Lower leg skin (tissue), 4 donors: ENCODE data around the gene BMP6. TPM values are rescaled to one million over a fixed set of nuclear protein-coding genes. Genes with fewer than 3 reads are reported as not detected.

Source experiments
- DNase-seq, 2 donors: peaks; one replicate each; pipeline ENCODE4 v3.0.0-alpha.2; 2019; ENCODE audit warnings: low spot score in 2 of 2
- H3K4me3 ChIP-seq: fragments of 200-600 bp; sonication (generic); 2 replicates; pipeline ENCODE4 v1.5.1; 2017; ENCODE audit warnings: mild to moderate bottlenecking, low read depth; ENCODE audit not compliant: poor library complexity, severe bottlenecking
- POLR2A ChIP-seq, 2 donors: fragments of 450-650 bp; IDR thresholded peaks; one replicate each; pipeline ENCODE4 v1.6.1; 2016 to 2017; ENCODE audit warnings: antibody characterized with exemption in 2 of 2, mild to moderate bottlenecking in 1 of 2, moderate library complexity in 1 of 2
- WGBS, 2 donors: methylation state at CpG; one replicate each; pipeline ENCODE4 v1.1.5; 2018; 5-methylcytosine and 5-hydroxymethylcytosine counted together
- intact Hi-C: fragments of 100-400 bp; cut with DNase I; formaldehyde crosslinking; loops from one replicate; pipeline ENCODE4 v1.15.0; 2023; ENCODE audit warnings: low total_unique reads
- total RNA-seq, 4 donors: library from RNA; depleted of rRNA; stranded (reverse); fragments of >200 nt; gene quantifications; one replicate each; pipeline ENCODE4 v1.1.0, GENCODE V29; 2016
- TF ChIP-seq, protein P1 (sequence below), 3 donors: fragments of 450-650 bp; IDR thresholded peaks; one replicate each; pipeline ENCODE4 v1.5.1; 2016; ENCODE audit warnings: antibody characterized with exemption in 3 of 3, mild to moderate bottlenecking in 3 of 3, moderate library complexity in 2 of 3

Gene BMP6
- total RNA-seq, 4 donors from 2014 or later, result 1.7 to 11.2 (median 6.2) TPM

DNA sequence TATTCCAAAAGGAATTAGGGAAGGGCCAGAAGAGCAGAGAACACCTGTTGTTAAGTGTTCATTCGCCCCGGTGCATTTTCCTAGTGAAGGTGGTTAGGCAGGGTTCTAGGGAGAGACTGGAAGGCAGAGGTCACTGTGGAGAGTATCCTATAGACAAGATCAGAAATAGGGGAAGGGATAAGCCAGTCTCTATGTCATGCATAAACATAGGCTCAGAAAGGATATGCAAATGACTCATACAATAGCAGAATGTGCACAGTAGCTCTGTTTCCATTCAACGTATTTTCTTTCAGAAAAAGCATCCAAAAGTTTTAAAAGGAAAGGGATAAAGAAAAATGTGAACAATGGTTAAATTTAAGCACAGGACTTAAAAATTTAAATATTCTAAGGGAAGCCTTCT is 47.4 kb downstream of the BMP6 start:
- WGBS, 2 donors, result 87 to 90% methylated on average over 3 of the region's 3 CpGs
- TF ChIP-seq, protein P1, sequence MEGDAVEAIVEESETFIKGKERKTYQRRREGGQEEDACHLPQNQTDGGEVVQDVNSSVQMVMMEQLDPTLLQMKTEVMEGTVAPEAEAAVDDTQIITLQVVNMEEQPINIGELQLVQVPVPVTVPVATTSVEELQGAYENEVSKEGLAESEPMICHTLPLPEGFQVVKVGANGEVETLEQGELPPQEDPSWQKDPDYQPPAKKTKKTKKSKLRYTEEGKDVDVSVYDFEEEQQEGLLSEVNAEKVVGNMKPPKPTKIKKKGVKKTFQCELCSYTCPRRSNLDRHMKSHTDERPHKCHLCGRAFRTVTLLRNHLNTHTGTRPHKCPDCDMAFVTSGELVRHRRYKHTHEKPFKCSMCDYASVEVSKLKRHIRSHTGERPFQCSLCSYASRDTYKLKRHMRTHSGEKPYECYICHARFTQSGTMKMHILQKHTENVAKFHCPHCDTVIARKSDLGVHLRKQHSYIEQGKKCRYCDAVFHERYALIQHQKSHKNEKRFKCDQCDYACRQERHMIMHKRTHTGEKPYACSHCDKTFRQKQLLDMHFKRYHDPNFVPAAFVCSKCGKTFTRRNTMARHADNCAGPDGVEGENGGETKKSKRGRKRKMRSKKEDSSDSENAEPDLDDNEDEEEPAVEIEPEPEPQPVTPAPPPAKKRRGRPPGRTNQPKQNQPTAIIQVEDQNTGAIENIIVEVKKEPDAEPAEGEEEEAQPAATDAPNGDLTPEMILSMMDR (IDR thresholded peaks at IDR 0.05), result no peak
- no peak for TF ChIP-seq POLR2A (IDR thresholded peaks at IDR 0.05)
- DNase-seq, result no peak
- H3K4me3 ChIP-seq, result no peak overlapping the region
- intact Hi-C loops, result no loop called here

DNA sequence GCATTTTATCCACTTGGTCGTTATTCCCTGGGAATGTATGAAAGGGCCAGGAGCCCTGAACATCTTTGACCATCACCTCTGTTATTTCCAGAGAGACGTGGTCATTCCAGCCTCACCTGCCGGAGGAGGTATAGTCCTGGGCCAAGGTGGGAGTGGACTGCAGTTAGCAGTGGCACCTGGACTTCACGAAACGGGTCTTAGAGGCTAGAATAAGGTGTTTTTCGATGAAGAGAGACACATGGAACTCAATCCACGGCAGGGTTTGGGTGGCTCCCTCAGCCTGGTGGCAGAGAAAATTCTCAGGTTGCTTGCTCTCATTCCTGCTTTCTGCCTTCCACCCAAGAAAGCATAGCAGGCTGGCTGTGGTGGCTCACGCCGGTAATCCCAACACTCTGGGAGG is 48.0 kb downstream of the BMP6 start:
- intact Hi-C loops, result no loop called here
- 87 to 91% methylated on average over 9 of the region's 9 CpGs for WGBS, 2 donors
- H3K4me3 ChIP-seq, result no peak overlapping the region
- DNase-seq, result peak in 1 of 2 donors; percentile 40
- TF ChIP-seq, protein P1 (IDR thresholded peaks at IDR 0.05), result no peak
- no peak for TF ChIP-seq POLR2A (IDR thresholded peaks at IDR 0.05)

DNA sequence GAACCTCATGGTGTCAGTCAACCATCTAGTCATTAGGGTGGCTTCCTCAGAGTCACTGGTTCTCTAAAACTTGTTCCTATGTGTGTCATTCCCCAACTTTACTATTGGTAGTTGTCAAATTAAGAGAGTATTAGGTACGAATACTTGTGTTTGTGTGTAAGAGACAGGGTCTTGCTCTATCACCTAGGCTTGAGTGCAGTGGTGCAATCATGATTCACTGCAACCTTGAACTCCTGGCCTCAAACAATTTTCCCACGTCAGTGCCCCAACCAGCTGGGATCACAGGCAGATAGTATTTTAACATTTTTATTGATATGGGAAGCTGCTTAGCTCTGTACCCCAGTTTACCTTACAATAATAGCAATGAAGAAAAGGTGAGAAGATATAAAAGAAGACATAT is 50.6 kb downstream of the BMP6 start:
- peak in 1 of 2 donors; percentile 9 for DNase-seq
- TF ChIP-seq, protein P1 (IDR thresholded peaks at IDR 0.05), result no peak
- TF ChIP-seq POLR2A (IDR thresholded peaks at IDR 0.05), result no peak
- WGBS, 2 donors, result 91 to 93% methylated on average over 2 of the region's 2 CpGs
- H3K4me3 ChIP-seq, result no peak overlapping the region
- intact Hi-C loops, result no loop called here

DNA sequence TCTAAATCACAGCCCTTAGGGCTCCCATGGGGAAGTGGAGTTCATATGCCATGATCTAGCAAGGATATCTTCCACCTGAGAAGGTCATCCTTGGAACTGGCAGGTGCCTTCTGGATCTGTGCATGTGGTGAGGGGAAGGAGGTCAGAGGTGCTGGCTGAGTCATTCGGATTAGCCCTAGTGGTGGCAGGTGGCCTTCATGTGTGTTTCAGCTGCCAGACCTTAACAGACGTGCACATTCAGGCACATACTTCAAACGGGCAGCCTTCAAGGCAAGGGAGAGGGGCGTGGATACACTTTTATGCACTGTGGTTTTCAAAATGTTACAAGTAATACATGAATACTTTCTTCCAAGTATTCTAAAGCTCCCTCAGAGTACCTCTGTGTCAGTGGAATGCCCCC is 51.2 kb downstream of the BMP6 start:
- no peak overlapping the region for H3K4me3 ChIP-seq
- intact Hi-C loops, result no loop called here
- peak in 1 of 2 donors; percentile 2 for DNase-seq
- WGBS, 2 donors, result 39 to 65% methylated on average over 4 of the region's 4 CpGs
- TF ChIP-seq, protein P1 (IDR thresholded peaks at IDR 0.05), result no peak
- TF ChIP-seq POLR2A (IDR thresholded peaks at IDR 0.05), result no peak

DNA sequence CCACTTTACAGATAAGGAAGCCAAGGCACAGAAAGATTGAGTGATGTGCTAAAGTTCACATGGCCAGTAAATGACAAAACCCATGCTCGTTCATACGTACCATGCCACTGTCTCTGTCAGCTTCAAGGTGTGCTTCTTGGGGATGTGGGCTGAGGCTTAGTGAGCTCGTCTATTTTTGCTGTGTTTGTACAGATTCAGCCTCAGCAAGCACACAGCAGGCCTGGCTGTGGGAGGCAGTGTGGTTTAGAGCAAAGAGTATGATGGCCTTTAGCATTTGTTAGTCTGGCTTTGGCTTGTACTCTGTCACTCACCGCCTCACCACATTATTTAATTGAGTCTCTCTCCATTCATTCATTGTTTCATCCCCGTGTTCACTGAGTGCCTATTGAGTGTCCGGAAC is 55.3 kb downstream of the BMP6 start:
- WGBS, 2 donors, result 86 to 92% methylated on average over 6 of the region's 6 CpGs
- no peak overlapping the region for H3K4me3 ChIP-seq
- intact Hi-C loops, result no loop called here
- TF ChIP-seq POLR2A (IDR thresholded peaks at IDR 0.05), result no peak
- TF ChIP-seq, protein P1 (IDR thresholded peaks at IDR 0.05), result no peak
- no peak for DNase-seq

DNA sequence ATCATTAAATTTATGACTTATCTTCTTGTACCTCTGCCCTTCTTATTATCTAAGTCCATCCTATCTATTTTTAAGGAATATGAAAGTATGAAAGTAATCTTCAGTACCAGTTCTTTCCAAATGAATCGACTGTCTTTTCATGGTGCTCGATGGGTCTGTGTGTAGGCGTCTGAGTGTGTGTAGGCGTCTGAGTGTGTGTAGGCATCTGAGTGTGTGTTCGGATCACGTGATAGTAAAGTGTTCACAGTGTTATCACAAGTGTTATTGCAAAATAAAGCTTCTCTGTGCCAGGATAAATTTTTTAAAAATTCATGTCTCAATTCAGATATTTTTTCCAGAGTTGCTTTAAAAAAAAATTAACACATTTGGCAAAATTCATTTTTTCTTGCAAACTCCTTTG is 58.3 kb downstream of the BMP6 start:
- no peak overlapping the region for H3K4me3 ChIP-seq
- 84 to 87% methylated on average over 6 of the region's 6 CpGs for WGBS, 2 donors
- no peak for DNase-seq
- no peak for TF ChIP-seq POLR2A (IDR thresholded peaks at IDR 0.05)
- TF ChIP-seq, protein P1 (IDR thresholded peaks at IDR 0.05), result no peak
- intact Hi-C loops, result no loop called here
